AG09309 (cell line): Measurements from ENCODE around the gene SPSB4.
A peak's percentile ranks its signal among the peaks of the same experiment; 100 is the strongest.

ENCODE experiments used
- DNase-seq: peaks from one replicate; pipeline ENCODE4 v3.0.0-alpha.2; 2010; ENCODE audit warnings: low read depth
- H3K4me3 ChIP-seq: 2 replicates; pipeline ENCODE4 v1.5.1; 2011; ENCODE audit warnings: mild to moderate bottlenecking, low read depth, low read length, moderate library complexity; ENCODE audit not compliant: control insufficient read depth
- CTCF ChIP-seq: IDR thresholded peaks from 2 replicates; pipeline ENCODE4 v1.5.1; 2011; ENCODE audit warnings: mild to moderate bottlenecking, low read depth, low read length, inconsistent platforms; ENCODE audit not compliant: insufficient read depth, control insufficient read depth; ENCODE audit errors: missing control alignments

SPSB4 gene

GRCh38 chr3:141100531-141101320 is 49.6 kb downstream of the SPSB4 start:
- no peak for TF ChIP-seq CTCF
- DNase-seq, result no peak
- no peak overlapping the region for H3K4me3 ChIP-seq

- H3K4me3 ChIP-seq, result no peak overlapping the region
- no peak for DNase-seq
- no peak for TF ChIP-seq CTCF
These were observed 51.2 kb downstream of the SPSB4 start for GRCh38 chr3:141102372-141102771.

- no peak overlapping the region for H3K4me3 ChIP-seq
- no peak for TF ChIP-seq CTCF
- no peak for DNase-seq
These were observed 51.9 kb downstream of the SPSB4 start for GRCh38 chr3:141103067-141103466.

- no peak overlapping the region for H3K4me3 ChIP-seq
- no peak for TF ChIP-seq CTCF
- DNase-seq, result no peak
These were observed 52.4 kb downstream of the SPSB4 start for GRCh38 chr3:141103503-141103902.

DNA sequence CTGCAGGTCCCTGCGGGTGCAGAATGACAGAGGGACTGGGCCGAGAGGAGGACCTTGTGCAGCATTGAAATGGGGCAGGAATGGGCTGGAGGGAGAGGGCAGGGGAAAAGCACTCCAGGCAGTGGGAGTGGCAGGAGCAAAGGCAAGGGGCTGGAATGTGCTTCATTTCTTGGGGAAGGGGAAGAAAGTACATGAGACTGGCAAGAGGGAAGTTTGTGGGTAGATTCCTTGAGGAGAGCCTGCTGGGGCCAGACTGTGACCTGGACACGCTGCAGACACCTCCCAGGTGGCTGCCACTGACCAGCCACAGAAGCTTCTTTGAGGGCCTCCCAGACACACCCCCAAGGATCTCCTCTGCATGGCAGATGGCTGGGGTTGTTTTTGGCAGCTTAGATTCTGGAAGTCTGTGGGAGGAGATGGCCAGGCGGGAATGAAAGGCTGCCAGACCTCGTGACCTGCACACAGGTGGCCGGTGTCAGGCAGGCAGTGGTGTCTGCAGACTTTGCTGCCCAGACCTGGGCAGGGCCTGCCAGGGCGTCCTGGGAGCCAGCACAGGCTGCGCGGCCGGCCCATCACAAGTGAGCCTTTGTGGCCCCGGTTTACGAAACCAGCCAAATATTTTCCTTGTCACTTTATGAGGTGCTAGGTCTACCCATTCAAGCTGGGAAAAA is 53.1 kb downstream of the SPSB4 start:
- no peak overlapping the region for H3K4me3 ChIP-seq
- no peak for DNase-seq
- TF ChIP-seq CTCF, result no peak

DNA sequence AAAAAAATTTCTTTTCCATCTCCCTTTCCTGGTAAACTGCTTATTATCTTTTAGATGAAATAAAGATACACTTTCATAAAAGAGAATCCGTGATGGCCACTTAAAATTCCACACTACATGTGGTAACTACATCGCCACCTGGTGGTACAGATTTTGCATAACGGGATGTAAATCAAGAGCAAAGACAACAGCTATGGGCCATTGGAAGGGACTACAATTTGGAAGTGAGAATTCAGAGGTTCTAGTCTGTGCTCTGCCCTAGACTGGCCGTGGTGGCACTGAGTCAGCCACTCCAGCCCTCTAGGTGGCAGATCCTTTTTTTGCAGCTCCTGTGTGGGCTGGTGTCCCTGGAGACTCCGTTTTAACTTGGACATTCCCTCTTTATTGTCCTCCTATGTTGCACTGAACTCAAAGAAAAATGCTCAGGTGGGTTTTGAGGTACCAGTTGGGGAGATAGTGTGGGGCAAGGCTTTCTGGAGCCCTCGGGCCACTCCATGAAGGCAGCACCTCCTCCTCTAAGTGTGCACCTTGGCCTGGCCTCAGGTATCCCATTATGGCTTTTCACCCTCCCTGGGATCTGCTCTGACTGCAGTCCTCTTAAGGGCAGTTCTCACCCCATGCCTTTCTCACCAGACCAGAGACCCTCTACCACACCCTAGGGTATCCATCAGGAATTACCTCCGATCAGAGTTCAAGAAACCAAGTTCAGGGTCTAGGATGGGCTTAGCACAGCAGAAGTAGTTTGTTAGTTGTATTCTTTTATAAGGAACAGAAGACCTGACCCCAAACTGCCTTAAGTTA is 54.9 kb downstream of the SPSB4 start:
- peak; percentile 66 for DNase-seq
- no peak overlapping the region for H3K4me3 ChIP-seq
- TF ChIP-seq CTCF, result peak; percentile 71
